ENCODE data around the gene UACA. TPM values are rescaled to one million over a fixed set of nuclear protein-coding genes. Genes with fewer than 3 reads are reported as not detected.

UACA gene, protein sequence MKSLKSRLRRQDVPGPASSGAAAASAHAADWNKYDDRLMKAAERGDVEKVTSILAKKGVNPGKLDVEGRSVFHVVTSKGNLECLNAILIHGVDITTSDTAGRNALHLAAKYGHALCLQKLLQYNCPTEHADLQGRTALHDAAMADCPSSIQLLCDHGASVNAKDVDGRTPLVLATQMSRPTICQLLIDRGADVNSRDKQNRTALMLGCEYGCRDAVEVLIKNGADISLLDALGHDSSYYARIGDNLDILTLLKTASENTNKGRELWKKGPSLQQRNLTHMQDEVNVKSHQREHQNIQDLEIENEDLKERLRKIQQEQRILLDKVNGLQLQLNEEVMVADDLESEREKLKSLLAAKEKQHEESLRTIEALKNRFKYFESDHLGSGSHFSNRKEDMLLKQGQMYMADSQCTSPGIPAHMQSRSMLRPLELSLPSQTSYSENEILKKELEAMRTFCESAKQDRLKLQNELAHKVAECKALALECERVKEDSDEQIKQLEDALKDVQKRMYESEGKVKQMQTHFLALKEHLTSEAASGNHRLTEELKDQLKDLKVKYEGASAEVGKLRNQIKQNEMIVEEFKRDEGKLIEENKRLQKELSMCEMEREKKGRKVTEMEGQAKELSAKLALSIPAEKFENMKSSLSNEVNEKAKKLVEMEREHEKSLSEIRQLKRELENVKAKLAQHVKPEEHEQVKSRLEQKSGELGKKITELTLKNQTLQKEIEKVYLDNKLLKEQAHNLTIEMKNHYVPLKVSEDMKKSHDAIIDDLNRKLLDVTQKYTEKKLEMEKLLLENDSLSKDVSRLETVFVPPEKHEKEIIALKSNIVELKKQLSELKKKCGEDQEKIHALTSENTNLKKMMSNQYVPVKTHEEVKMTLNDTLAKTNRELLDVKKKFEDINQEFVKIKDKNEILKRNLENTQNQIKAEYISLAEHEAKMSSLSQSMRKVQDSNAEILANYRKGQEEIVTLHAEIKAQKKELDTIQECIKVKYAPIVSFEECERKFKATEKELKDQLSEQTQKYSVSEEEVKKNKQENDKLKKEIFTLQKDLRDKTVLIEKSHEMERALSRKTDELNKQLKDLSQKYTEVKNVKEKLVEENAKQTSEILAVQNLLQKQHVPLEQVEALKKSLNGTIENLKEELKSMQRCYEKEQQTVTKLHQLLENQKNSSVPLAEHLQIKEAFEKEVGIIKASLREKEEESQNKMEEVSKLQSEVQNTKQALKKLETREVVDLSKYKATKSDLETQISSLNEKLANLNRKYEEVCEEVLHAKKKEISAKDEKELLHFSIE (N-terminal part only)
- 10 to 100 TPM; 22.4 to 27.2 TPM for total RNA-seq

- H3K27me3 ChIP-seq, result no peaks in the 10 kb centered on the region
- no peaks in the 10 kb centered on the region for H3K36me3 ChIP-seq (replicated peaks in 1 of 2; ENCODE audit: insufficient read depth in 1 of 2, low read depth in 2 of 2)
- H3K9me3 ChIP-seq, result no peaks in the 10 kb centered on the region
- peaks cover 21% of the 10 kb centered on the region for H3K4me1 ChIP-seq
- intact Hi-C loops (cut with DNase I), result no loop called here
- WGBS, 2 donors, result 0 to 1% methylated on average over 37 to 79 of the region's 79 CpGs
- DNase-seq (peak; percentile 97 to 98 (median 98)), ATAC-seq (peak; percentile 95)
- TF ChIP-seq, protein P1, sequence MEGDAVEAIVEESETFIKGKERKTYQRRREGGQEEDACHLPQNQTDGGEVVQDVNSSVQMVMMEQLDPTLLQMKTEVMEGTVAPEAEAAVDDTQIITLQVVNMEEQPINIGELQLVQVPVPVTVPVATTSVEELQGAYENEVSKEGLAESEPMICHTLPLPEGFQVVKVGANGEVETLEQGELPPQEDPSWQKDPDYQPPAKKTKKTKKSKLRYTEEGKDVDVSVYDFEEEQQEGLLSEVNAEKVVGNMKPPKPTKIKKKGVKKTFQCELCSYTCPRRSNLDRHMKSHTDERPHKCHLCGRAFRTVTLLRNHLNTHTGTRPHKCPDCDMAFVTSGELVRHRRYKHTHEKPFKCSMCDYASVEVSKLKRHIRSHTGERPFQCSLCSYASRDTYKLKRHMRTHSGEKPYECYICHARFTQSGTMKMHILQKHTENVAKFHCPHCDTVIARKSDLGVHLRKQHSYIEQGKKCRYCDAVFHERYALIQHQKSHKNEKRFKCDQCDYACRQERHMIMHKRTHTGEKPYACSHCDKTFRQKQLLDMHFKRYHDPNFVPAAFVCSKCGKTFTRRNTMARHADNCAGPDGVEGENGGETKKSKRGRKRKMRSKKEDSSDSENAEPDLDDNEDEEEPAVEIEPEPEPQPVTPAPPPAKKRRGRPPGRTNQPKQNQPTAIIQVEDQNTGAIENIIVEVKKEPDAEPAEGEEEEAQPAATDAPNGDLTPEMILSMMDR (IDR thresholded peaks at IDR 0.05), result peak in 2 of 7 experiments; percentile 15 to 30
- TF ChIP-seq POLR2A (IDR thresholded peaks at IDR 0.05), result peak; percentile 93 to 96 (median 93)
- H3K4me3 ChIP-seq, result peak within 1 kb of the TSS; percentile 77 to 80
- H3K27ac ChIP-seq, result peak within 1 kb of the TSS; percentile 88 to 99 (median 94)
Observed at GRCh38 chr15:70763120-70763949, at the start of gene UACA. TSS of gene UACA (minus strand) at chr15:70763558. CDS start at chr15:70763407, 151 bp downstream.

GRCh38 chr15:70812827-70813364, 49.5 kb upstream of the UACA start:
- ATAC-seq (no peak), DNase-seq (no peak)
- no peak for TF ChIP-seq POLR2A (IDR thresholded peaks at IDR 0.05)
- TF ChIP-seq, protein P1 (IDR thresholded peaks at IDR 0.05), result no peak
- no peaks in the 10 kb centered on the region for H3K9me3 ChIP-seq
- intact Hi-C loops (cut with DNase I), result no loop called here
- no peak overlapping the region for H3K4me3 ChIP-seq
- no peak overlapping the region for H3K27ac ChIP-seq
- no peaks in the 10 kb centered on the region for H3K27me3 ChIP-seq
- 73 to 74% methylated on average over 4 of the region's 4 CpGs for WGBS, 2 donors
- no peaks in the 10 kb centered on the region for H3K4me1 ChIP-seq
- no peaks in the 10 kb centered on the region for H3K36me3 ChIP-seq (replicated peaks in 1 of 2; ENCODE audit: insufficient read depth in 1 of 2, low read depth in 2 of 2)

DNA sequence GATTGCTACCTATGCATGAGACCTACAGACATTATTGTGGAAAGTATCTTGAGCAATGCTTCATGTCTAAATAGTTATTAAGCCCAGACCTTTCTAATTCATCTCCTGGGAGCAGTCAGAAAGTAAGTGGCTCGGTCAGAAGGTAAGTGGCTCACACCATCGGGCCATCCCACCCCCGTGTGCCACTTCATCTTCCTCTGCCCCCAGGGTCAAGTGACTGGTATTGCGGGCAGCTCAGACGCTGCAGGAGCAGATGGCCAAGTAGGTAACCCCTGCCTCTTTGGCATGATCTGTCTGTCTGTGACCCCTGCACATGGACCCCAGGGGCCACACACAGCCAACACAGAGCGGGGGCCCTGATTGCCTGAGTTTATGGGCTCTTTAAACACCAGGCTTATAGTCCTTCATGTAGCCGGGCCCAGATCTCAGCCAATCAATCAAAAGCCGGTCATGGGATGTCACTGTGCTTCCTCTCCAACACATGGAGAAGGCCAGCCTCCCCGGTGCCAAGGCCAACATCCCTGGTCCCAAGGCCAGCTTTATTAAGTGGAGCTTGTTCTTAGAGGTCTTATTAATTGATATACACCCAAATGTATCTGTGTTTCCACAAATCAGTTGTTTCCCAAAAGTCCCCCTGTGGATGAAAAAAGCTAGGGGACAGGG, 47.7 kb upstream of the UACA start:
- DNase-seq, result no peak
- no peak for TF ChIP-seq POLR2A (IDR thresholded peaks at IDR 0.05)
- TF ChIP-seq, protein P1 (IDR thresholded peaks at IDR 0.05), result no peak
- WGBS, 2 donors, result 57 to 60% methylated on average over 5 to 9 of the region's 9 CpGs
- H3K36me3 ChIP-seq (replicated peaks in 1 of 2; ENCODE audit: insufficient read depth in 1 of 2, low read depth in 2 of 2), result no peaks in the 10 kb centered on the region
- no peaks in the 10 kb centered on the region for H3K27me3 ChIP-seq
- ATAC-seq, result no peak
- H3K9me3 ChIP-seq, result no peaks in the 10 kb centered on the region
- no peaks in the 10 kb centered on the region for H3K4me1 ChIP-seq
- no peak overlapping the region for H3K27ac ChIP-seq
- intact Hi-C loops (cut with DNase I), result no loop called here
- no peak overlapping the region for H3K4me3 ChIP-seq

Data from body of pancreas (tissue), 4 donors.